Measurements from ENCODE around the gene RGS14.
A peak's percentile ranks its signal among the peaks of the same experiment; 100 is the strongest.

The RGS14 gene

DNA sequence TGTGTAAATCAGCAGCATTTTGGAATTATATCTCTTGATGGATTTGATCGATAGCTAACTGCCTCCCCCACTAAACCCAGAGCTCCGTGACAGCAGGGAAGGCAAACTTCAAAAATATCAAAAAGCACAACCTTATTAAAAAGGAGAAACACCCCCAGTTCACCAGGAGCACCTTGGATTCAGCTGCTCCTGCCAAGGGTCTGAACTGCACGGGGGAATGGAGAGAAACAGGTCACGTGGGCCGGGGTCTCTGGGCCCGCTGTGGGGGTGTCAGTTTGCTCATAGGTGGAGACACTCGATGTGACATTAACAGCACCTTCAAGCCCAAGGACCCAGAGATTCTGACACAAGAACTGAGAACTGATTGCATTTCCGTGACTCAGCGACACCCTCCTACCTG lies 25.5 kb downstream of the RGS14 start:
- DNase-seq = no peak

DNA sequence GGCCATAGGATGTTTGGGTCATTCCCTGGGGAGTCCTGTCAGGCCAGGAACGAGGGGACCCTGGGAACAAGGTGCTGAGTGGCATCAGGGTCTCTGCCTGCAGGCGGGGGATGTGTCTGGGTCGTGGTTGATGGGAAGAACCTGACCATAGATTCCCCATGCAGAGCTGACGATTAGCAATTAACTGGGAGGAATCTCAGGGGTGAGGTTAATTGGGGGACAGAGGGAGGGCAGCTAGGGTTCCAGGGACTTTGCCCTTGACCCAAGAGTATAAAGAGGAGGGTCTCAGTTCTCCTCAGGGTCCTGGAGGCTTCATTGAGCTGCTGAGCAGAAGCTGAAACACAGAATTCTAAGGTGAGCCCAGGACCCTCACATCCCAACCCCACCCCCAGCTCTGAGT lies 26.4 kb downstream of the RGS14 start, which contains the start of gene SLC34A1:
SLC34A1 (plus strand) TSS at position 301 of the 400 bp plus-strand sequence. CDS start 1,308 bp downstream, outside the sequence.
- DNase-seq = no peak

DNA sequence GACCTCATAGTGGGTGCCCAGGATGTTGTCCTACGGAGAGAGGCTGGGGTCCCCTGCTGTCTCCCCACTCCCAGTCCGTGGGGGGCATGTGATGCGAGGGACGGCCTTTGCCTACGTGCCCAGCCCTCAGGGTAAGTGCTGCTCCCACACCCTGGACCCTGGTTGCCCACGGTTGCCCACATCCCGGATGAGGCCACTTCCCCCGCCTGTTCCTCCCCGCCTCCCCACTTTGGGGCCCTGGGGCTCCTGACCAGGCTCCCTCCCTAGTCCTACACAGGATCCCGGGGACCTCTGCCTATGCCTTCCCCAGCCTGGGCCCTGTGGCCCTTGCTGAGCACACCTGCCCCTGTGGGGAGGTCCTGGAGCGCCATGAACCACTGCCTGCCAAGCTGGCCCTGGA lies 28.0 kb downstream of the RGS14 start:
- DNase-seq = no peak

DNA sequence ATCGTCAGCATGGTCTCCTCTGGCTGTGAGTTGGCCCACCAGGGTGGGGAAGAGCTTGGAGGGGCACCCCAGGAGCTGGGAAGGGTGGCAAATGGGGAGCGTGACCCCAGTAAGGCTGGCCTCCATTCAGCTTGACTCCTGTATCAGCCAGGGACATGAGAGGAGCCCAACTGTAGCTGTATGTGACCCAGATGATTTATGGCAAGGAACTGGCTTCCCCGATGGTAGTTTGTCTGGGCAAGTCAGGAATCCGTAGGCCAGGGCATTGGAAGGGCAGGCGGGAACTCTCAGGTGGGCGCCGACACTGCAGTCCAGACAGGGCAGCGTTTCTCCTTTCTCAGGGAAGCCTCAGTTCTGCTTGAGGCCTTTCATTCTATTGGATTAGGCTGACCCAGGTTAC lies 28.8 kb downstream of the RGS14 start:
- no peak for DNase-seq

DNA sequence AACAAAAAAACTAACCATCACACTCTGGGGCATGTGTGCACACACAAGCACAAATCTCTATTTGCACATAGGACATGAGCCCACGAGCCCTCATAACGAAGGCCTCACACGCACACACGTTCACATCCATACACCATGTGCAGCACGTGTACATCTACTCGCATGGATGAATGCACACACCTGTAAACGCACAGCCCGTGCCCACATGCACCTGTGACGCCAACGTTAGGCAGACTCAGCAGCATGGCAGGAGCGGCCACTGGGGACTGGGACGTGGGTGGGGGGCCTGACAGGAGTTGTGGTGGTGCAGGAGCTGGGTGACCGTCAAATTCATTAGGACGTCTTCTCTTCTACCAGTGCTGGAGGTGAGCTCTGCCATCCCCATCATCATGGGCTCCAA lies 29.7 kb downstream of the RGS14 start:
- DNase-seq = no peak

DNA sequence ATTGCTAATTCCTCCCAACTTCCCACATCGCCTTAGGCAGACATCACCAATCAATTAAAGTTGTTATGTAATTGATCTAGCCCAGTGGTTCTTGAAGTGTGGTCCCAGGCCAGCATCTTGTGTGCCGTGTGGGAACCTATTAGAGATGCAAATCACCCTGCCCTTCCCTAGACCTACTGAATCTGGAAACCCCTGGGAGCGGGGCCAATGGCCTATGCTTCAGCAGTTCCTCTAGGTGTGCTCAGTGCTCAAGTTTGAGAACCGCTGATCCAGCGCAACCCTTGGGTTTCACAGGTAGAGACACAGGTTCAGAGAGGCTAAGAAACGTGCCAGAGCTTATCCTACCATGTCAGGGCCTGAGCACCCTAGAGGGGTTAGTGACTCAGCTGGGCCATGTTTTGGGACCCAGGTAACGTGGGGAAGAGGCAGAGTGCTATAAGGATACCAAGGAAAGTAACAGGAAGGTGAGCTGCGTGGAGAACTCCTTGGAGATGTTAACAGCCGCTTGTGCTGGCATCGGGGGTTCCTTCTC lies 30.9 kb downstream of the RGS14 start:
- DNase-seq = no peak

DNA sequence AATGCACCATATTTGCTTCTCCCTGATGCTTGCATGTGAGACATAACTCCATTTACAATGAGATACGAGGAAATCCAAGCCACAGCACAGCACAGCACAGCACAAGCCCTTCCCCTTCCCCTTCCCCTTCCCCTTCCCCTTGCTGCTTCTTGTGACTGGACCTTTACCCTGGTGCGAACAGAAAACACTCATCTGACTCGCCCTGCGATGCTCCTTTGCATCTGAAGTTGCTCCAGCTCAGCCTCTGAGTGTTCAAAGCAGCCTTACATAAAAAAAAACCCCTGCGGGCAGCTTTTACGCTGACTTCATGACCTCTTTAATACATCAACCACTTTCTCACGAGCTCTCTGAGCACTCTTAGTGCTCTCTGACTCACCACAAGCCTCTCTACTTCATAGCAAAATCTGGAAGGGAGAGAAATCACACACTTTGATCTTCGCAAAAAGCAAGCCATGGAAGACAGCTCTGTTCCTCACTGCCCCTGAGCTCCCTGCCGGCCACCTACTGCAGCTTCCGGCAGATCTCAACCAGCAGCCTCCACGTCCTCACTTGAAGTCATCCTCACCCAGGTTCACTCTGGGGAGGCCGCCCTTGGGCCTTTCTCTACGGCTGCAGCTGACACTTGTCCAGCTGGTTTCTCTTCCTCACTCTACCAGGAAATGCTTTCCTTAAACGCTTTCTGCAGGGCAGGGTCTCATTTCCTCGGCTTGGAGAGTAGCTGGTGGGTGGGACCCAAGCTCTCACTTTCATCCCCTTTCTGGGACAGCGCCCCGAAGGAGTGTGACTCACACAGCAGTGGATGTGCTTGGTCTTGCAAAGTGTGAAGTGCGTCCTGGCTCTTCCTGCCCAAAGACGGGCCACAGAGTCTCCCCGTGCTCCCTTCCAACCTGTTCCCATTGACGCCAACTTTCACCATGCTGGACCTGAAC lies 31.8 kb downstream of the RGS14 start:
- DNase-seq = no peak

DNA sequence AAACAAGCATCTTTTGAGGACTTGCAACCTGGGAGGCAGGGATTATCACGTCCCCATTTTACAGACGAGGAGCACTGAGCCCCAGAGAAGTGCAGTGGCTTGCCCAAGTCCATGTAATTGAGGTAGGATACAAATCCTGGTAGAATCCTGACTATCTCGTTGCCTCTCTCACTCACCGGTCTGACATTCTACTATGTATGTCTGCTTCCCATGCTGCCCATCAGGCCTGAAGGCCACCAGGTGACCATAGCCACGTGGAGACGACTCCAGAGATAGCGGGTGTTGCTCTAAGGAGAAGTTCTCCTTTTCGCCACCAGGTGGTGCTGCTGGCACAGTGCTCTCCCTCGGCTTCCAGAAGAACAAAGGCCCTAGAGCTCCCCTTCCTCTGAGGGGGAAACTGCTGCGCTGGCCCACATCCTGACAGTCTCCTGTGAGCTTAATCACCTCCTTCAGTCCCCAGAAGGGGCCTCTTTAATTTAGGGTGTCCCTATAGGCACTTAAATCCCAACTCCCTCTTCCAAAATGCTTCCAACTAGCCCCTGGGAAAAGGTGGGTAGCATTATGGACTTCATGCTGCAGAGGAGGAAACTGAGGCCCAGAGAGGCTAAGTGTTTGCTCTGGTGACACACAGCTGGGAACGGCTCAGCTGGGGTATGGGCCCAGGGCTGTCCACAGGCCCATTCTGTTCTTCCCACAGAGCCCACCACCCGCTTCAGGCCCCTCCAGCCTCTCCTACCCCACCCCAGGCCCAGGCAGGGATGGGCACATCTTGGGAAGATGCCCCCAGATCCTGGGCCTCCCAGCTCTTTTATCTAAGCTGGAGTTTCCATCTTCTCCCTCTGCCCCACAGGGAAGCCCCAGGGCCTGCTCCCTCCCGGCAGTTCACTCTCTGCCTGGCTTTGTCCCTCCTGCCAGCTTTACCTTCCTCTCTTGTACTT lies 32.9 kb downstream of the RGS14 start:
- DNase-seq = peak; percentile 68

DNA sequence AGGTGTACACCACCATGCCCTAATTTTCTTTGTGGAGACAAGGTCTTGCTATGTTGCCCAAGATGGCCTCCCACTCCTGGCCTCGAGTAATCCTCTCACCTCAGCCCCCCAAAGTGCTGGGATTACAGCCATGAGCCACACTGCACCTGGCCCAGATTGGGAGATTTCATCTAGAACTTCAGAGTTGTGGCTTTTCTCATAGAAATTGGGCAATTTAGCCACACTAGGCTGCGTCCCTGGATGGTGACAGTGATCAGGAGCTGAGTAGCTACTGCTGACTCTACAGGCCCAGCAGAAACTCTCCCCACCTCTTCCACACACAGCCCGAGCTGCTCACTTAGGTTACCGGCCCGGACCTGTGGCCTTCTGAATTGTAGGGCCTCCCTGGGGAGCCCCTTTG lies 35.0 kb downstream of the RGS14 start:
- DNase-seq = no peak

DNA sequence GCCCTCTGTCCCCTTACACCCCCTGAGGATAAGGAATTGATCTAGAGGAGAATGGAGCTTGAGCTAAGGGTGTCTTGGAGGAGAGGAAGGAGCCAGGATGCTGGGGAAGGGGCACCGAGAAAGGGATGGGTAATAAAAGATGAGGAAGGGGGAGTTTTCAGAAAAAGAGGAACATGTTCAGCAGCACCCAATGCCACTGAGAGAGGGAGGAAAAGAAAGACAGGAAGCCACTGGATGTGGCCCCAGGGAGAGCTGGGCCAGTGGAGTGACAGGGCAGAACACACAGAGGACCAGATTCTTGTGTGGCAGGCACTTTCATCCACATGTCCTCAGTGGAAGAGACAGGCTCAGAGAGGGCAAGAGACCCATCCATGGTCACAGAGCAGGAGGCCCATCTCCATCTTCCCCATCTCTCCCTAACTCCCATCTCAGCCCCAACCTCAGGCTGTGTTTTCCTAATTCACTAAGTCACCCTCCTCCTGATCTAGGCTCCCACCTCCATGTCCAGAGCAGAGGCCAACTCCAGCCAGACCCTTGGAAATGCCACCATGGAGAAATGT lies 35.6 kb downstream of the RGS14 start:
- no peak for DNase-seq

DNA sequence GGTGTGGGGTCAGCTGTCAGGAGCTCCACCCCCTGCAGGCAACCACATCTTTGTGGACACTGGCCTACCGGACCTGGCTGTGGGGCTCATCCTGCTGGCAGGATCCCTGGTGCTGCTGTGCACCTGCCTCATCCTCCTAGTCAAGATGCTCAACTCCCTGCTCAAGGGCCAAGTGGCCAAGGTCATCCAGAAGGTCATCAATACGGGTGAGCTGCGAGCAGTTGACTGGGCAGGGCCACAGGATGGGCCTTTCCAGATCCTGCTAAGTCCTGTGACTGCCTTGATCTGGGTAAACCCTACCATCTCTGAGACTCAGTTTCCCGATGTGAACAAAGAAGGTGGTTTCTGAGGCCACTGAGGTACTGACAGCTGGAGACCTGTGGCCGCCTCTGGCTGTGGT lies 36.3 kb downstream of the RGS14 start:
- no peak for DNase-seq

DNA sequence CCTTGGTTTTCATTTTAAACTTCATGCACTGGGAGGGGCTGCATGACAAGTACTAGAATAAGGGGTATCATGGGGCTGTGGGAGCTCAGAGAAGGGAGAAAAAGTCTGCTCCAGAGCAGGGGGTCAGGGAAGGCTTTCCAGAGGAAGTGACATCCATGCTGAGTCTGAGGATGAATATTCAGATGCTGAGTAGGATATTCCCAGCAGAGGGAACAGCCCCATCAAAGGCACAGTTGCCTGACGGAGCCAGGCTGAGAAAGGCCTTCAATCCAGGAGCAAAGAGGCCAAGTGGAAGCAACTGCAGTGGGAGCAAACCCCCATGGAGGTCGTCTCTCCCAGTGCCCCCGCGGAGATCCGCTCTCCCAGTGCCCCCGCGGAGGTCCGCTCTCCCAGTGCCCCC lies 38.4 kb downstream of the RGS14 start:
- no peak for DNase-seq

DNA sequence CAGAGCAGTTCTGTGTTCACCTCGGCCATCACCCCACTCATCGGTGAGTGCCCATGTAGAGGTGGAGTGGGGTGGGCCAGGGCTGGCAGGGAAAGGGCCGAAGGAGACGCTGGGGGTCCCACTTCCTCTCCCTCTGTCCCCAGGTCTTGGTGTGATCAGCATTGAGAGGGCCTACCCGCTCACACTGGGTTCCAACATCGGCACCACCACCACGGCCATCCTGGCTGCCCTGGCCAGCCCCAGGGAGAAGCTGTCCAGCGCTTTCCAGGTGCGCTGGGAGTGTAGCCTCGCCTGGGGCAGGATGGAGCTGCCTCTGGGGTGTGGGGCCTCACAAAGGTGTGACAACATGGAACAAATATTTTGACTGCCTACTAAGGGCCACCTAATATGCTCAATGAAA lies 39.1 kb downstream of the RGS14 start:
- no peak for DNase-seq

DNA sequence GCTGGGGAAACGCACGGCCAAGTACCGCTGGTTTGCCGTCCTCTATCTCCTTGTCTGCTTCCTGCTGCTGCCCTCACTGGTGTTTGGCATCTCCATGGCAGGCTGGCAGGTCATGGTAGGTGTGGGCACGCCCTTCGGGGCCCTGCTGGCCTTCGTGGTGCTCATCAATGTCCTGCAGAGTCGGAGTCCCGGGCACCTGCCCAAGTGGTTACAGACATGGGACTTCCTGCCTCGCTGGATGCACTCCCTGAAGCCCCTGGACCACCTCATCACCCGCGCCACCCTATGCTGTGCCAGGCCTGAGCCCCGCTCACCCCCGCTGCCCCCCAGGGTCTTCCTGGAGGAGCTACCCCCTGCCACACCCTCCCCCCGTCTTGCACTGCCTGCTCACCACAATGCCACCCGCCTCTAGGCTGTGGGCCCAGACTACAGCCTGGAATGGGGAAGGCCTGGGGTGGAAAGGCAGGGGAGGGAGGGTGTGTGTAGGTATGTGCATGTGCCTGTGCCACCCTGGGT lies 40.2 kb downstream of the RGS14 start:
- no peak for DNase-seq

DNA sequence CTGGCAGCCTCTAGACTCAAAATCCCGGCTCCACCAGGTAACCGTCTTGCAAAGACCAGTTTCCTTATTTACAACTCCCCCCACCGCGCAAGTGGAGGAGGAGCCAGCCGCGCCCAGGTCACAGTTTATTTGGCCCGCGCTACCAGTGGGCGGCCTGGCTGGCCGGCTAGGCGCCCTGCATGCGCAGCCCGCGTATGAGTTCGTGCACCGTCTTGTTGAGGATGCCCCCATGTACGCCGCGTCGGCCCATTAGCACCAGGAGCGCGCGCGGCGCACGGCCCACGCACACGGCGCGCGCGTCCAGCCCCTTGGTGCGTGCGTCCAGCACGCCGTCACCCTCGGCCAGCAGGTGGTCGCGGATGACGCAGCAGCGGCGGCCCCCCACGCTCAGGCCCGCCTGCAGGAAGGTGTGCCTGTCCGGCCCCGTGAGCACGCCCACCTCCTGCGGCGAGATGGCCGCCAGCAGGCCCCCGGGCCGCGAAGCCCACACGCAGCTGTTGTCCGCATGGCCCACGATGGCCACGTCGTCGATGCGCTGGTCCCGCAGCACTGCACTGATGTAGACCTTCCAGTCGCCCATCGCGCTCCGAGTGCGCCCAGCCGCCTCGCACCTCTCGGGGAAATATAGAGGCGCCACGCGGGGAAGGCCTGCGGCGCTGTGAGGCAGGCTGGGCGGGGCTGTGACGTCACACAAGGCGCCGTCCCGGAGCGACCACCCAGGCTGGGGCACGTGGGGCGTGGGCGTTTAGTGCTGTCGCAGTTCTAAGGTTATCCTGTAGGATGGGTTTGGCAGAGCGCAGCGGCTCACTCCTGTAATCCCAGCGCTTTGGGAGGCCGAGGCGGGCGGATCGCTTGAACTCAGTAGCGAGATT lies 42.5 kb downstream of the RGS14 start, which contains the start of gene PFN3:
PFN3 (minus strand) TSS at position 665 of the 872 bp plus-strand sequence; CDS start at position 580, 85 bp downstream.
- no peak for DNase-seq

DNA sequence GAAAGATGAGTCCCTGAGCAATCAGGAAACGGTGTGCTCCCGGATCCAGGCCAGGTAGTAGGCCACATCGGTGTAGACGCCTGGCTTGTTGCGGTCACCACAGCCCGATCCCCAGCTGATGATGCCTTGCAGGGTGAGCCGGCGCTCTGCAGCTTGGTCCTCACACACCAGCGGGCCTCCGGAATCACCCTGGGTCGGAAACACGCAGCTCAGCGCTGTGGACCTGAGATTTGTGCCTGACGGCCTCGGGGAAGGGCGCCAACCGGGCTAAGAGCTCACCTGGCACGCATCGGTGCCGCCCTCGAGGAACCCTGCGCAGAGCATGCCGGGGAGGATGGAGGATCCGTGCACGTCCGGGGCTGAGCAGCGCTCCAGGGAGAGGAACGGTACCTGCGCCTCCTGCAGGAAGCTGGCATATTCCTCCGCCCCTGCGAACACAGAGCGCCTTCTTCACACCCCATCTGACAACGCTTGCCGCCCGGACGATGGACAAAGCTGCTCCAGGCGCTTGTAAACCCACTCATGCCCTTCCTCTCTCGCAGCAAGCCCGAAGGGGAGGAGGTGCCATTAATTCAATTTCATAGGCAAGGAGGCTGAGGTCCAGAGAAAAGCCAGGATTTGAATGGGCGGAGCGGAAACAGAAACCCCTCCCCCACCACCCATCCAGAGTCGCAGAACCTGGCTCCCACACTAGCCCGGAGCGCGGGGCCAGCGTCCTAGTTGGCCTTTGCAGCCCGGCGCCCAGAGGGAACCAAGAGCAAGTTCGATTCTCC lies 44.7 kb downstream of the RGS14 start:
- DNase-seq = peak; percentile 67

DNA sequence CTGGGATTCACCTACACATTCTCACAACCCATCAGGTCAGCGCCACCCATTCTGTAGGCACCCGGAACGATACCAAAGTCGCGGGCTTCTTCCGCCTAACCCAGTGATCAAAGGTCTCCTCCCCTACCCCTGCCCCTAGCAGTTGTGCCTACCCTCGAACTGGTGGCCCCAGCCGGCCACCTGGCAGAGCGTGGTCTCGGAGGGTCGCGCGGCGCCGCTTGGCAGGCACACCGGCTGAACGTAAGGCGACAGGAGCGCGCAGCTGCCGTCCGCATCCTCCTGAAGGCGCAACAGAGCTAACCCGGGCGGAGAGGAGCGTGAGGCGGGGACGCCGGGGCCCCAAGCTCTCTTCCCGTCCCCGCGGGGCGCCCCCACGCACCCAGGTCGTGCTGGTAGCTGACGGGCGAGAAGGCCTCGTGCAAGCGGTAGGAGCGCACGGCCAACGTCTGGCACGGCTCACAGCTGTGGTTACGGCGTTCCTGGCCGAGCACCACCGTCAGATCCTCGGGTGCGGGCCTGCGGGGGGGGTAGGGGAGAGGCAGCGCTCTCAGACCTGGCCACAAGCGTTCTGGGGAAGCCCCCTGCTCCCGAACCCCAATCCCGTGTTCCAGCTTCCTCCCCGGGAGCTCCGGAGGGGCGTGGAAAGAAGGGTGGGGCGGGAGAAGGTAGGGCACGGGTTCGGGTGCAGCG lies 45.5 kb downstream of the RGS14 start:
- no peak for DNase-seq

DNA sequence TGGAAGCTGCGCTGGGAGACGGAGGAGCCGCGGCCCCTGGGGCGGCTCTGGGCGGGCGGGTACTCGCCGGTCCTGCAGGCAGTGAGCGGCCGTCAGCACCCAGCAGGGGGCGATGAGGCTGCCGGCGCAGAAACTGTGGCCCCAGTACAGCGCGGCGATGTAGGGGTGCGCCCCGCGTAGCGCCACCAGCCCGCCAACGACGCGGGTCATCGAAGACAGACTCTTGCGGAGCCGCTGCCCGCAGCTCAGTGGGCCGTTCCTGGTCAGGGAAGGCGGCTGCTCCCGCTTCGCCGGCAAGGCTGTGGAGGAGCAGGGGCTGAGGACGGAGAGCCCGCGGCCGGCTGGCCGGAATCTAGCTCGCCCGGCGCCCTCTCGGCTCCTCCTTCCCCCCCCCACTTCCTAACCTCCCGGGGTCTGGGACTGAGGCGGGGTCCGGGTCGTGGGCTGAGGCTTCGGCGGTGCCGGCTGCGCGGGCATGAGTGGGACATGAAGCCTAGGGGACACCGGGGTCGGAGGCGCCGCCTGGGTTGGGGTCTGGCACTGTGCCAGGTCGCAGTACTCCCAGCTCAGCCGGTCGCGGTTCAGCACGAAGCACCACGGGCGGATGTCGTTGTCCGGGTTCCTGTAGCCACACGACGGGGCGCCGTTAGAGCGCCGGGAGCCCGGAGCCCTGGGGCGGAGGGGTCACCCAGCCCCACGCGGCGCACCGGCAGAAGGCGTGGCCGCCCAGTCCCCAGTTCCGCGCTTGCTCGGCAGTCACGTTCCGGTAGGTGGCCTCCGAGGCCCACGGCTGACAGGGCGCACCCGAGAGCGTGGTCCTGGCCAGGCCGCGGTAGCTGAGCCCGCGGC lies 46.3 kb downstream of the RGS14 start:
- DNase-seq = peak; percentile 53

DNA sequence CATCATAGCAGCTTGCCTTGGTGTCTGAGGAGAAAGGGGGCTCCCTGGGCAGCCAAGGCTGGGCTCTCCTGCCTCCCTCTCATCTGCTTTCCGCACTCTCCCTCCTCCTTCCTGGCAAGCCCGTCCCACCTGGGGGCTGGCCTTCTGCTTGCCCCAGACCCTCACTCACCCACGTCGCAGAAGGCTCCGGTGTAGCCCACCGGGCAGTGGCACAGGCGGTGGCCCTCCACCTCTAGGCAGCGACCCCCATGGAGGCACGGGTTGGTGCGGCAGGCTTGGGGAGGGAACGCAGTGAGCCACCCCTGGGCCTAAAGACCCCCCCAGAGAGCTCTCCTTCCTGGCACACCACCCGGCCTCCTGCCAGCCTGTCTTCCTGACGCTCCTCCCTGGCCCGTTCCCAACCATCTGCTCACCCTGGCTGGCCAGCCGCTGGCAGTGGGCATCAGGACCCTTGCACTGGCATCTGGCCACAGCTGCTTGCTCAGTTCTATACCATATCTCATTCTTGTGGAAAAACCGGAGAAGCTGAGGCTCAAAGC lies 47.0 kb downstream of the RGS14 start:
- DNase-seq = no peak

Measured in NCI-H1436 (cell line).